Measurements from ENCODE around the gene LEKR1.

Gene LEKR1

DNA sequence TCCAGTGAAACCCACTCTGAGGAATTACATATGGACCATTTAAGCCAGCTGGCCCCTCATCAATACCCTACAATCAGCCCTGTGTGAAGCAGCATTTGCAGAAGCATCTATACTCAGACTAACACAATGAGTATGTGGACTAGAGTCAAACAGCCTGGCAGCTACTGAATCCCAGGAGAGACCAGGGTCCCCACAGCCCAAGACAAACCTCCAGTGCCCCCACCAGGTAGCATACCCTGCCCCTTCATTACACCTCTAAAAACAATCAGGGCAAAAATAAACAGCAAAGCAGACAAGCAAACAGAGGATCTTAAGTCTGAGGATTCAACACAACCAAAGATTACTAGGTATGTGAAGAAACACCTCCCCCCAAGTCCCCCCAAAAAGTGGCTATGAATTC lies 157.4 kb downstream of the LEKR1 start:
- no peak for DNase-seq (ENCODE audit: low read depth)

DNA sequence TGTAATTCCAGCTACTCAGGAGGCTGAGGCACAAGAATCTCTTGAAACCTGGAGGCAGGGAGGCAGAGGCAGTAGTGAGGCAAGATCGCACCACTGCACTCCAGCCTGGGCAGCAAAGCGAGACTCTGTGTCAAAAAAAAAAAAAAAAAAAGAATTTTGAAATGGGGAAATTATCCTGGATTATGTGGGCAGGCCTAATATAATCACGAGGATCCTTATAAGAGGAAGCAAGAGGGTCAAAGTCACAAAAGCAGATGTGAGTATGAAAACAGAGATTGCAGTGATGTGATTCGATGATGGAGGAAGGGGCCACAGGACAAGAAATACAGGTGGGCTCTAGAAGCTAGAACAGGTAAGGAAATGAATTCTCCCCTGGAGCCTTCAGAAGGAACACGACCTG lies 159.6 kb downstream of the LEKR1 start:
- no peak for DNase-seq (ENCODE audit: low read depth)

DNA sequence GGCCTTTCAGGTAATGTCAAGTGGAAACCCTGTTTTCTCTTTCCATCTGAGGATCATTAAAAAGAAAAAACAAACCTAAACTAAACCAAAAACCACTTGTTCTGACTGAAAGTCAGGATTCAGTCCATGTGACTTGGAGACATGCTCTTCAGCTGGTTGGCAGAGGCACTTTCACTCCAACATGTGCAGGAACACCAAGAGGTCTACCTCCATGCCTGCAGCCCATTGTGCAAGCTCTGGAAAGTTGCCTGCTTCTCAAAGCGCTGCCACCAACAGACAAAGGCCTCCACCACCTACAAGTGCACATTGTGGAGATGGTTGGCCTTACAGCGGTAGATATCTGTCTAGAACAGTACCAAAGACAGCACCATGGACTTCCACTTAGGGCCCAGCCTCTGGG lies 161.8 kb downstream of the LEKR1 start:
- no peak for DNase-seq (ENCODE audit: low read depth)

DNA sequence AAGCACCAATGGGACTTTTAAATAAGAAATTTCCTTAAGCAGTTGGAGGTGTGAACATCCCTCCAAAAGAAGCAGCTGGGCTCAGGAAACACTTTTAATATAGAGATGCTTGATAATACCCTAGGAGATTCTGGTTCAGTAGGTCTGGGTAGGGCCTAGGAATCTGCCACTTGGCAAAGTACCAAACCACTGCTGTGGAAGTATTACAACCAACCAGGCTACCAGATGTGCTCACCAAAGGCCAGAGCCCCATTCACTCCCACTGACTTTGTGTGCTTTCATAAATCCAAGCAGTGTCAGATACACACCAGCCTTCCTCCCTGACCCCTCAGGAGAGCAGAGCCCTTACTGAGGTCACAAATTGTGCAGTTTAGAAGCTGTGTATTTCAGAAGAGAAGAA lies 171.2 kb downstream of the LEKR1 start:
- peak; percentile 27 for DNase-seq (ENCODE audit: low read depth)

DNA sequence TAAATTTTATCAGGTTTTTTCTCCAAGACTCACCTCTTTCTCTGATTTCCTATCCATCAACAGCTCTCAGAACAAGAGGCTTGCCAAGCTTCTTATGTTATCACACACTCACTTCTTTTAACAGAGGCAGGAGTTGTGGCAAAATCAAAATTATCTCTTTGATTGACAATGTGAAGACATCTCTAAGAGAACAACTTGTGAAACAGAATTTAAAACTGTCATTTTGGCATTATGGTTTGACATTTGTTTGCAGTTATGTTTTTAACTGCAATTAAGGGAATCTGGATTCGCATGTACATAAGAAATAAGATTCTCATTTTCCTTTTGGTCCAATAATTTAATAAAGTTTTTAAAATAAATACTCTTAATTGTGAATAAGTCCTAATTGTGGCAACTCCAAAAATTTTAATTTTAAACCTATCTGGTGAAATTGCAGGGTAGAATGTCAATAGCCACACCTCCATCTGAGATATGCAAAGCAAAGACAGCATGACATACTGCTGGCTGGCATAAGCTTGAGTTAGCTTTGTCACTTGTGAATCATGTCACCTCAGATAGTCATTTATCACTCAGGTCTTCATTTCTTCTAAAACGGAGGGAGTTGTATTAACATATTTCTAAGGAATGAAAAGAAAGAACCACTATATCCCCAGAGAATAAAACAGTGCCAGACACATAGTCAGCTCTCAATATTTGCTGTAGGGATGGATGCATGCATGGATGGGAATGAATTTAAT lies 175.2 kb downstream of the LEKR1 start:
- DNase-seq (ENCODE audit: low read depth), result no peak

DNA sequence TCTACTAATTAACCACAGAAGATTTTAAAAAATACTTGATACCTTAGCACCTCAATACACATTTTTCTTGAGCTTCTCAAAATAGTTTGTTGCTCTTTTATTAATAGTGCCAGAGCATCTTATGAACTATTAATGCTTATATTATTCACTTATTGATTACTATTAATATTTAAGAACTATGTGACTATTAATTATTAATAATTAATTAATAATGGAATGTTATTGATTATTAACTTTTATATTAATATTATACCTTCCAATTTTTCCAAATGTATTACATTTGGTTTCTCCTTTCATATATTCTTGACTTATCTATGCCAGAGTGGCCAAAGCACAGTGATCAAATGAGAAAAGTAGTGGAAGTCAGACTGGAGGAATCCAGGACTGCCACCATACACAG lies 195.5 kb downstream of the LEKR1 start:
- DNase-seq (ENCODE audit: low read depth), result no peak

DNA sequence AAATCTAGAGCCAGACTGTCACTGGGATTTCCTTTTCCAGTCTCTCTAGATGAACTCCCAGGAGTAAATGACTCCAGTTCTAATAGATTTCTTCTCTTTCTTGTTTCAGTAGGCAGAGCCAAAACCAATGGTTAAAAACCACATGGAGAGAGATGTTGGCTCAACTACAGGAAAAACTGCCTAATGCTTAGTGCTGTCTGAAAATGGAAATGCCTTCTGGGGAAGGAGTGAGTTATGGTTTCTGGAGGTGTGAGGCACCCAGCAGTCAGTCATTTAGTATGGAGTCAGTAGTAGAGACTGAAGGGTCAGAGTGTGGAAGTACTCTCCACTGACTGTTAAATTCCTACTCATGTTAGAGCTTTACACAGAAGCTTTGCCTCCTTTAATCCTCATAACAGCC lies 197.1 kb downstream of the LEKR1 start:
- no peak for DNase-seq (ENCODE audit: low read depth)

DNA sequence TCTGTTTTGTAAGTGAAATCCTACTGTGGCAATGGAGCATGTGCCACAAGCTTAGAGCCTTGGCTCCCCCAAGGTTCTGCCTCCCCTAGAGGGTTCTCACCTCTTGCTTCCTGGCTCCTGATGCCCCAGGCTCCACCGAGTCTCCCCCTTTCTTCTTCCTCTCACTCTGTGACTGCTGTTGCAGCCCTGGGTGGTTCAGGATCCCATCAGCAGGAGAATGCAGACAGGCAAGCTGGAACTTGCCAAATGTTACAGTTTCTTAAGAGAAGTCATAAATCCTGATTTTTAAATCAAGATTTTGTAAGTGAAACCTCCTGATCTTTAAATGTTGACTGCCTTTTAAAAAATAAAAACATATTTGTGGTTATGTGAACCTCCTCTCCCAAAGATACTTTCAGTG lies 199.9 kb downstream of the LEKR1 start:
- no peak for DNase-seq (ENCODE audit: low read depth)

DNA sequence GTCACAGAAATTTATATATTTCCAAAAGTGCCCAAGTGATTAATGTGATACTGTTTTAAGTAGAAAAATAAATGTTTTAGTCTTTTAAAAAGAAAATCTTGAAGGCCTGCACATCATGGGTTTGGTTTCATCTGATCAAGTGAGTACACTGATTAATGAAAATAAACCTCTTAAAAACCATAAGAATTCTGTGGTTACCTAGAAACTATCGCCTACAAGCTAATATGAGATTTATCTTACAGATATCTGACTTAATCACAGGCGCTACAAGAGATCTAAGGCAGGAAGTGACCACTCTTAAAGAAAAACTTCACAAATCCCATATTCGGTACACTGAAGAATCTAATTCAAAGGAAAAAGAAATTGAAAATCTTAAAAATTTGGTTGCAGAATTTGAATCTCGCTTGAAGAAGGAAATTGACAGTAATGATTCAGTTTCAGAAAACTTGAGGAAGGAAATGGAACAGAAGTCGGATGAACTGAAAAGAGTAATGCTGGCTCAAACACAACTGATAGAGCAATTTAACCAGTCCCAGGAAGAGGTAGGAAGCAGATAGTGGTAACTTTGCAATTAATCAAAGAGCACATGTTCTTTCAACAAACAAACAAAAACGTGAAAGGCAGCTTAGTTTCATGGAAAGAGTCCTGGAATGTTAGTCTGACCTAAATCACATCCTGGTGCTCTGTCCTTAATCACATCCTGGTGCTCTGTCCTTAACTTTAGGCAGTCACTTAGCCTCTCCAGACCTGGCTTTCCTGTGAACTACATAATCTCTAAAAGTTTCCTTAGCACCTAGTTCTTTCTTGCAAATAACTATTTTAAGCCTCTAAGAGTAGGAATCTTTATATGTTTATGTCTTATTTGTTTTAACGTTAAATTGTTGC lies 201.9 kb downstream of the LEKR1 start:
- no peak for DNase-seq (ENCODE audit: low read depth)

DNA sequence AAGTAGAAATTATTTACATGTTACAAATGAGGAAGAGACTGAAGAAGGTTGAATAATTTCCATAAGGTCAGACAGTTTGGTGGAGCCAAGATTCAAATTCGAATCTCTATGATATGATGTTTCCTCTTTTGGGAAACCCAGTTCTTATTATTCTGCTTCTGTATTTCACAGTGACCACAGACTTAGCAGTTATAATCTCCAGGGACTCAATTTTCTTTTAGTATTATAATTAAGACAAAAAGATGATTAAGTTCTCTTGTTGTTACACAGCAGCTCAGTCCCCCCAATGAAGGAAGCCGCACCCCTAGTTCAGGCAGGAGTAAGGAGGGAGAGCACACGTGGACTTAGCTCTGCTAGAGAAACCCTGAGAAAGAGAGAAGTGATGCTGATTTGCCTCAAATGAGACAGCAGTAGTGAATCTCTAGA lies 203.2 kb downstream of the LEKR1 start:
- DNase-seq (ENCODE audit: low read depth), result no peak

DNA sequence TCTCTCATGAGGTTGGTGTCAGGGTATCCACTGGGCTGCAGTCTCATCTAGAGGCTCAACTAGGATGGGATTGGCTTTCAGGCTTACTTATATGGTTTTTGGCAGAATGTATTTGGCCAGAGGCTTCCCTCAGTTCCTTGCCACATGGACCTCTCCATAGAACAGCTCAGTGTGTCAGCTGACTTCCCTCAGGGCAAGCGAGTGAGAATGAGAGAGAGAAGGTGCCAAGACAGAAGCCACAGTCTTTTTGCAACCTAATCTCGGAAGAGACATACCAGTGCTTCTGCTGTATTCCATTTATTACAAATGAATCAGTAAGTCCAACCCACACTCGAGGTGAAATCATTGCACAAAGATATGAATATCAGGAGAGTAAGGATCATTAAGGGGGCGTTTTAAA lies 204.6 kb downstream of the LEKR1 start:
- DNase-seq (ENCODE audit: low read depth), result no peak

DNA sequence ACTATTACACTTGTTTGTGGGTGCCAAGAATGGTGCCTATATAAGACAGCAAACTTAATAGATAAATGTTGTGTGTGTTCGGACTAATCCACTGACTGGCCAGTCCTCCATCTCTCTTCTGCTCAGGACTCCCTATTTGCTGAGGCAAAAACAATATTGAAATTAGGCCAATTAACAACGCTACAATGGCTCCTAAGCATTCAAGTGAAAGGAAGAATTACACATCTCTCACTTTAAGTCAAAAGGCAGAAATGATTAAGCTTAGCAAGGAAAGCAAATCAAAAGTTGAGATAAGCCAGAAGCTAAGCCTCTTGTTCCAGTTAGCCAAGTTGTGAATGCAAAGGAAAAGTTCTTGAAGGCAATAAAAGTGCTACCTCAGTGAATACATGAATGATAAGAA lies 206.8 kb downstream of the LEKR1 start:
- no peak for DNase-seq (ENCODE audit: low read depth)

DNA sequence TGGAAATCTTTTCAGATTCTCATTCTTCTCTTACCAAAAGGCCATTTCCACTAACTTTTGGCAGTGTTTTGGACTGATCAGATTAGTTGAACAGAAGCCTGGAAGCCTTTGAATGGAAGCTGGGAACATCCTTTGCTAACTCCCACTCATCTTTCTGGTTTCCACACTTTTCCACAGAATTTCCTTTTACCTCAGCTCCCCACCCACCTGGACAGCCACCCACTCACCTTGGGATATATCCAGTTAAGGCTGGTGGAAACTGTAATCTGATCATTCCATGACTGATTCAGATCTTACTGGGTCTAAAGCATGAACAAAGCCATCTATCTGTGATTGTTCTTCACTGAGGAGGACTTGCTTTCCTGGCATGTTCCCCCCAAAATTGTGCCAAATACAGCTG lies 214.3 kb downstream of the LEKR1 start:
- no peak for DNase-seq (ENCODE audit: low read depth)

DNA sequence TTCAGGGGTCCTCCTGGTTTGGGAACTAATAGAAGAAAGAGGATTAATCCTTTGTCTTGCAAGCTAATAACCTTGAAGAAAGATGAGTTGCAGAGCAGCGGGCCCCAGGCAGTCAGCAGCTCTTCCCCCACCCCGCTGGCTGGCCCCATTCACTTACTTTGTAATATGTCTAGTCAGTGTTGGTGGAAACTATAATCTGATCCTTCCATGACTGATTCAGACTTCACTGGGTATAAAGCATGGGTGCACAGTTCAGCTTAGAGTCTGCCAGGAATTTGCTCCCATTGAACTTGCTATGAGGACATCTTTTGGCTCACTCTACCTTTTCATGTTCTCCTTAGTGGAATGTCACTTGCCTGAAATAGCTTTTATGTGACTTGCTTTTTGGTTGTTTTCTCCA lies 216.1 kb downstream of the LEKR1 start:
- no peak for DNase-seq (ENCODE audit: low read depth)

DNA sequence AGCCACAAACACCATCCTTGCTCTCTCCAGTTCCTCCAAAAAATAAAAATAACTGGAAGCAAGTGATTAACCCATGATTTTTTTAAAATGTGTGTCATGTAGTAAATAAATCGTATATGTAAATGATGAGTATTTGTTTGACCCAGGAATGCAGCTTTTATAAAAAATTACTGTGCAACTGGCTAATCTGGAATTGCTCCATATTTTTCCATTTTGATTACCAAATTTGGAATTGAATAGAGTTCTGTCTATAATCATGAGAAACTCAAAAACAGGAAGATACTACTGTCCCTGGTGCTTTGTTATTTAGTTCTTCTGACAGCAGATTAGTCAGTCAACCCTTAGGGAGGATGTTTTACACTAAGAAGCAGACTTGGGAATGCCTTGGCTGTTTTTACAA lies 217.6 kb downstream of the LEKR1 start:
- DNase-seq (ENCODE audit: low read depth), result no peak

DNA sequence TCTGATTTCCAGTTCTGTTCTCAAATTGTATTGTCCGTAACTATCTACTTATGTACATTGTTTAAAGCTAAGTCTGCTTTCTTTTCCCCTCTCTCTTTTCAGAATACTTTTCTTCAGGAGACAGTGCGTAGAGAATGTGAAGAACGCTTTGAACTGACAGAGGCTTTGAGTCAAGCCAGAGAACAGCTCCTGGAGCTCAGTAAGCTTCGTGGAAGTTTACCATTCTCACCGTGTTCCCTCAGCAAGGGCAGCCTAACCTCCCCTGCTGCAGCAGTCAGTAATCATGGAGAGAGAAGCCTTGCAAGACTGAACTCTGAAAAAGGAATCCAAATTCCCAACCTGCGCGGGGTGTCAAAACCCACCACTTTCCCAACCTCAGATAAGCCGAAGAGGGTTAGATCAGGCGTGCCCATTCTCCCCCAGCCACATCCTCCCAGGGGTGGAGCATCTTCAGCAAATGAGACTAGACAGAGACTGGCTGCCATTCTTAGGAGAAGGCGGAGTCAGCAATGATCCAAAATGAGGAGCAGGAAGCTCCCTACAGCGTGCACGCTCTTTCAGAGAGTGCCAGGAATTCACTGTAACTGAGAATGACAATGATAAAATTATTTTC lies 219.2 kb downstream of the LEKR1 start:
- DNase-seq (ENCODE audit: low read depth), result no peak

DNA sequence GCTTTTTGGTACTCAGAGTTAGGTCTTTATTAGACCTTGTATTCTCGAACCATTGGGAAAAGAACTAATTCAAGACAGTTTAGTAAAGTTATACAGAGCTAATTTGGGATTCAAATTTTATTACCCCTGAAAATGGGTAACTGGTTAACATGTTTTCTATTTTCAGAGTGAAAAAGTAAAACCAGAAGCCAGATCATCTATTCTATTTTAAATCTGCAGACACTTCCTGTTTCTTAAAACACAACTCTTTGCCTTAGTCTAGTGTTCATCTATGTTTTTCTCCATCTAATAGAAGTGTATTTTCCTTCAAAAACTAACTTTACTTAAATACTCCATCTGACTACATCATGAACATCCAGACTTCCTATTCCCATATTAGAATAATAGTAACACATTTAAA lies 220.4 kb downstream of the LEKR1 start:
- no peak for DNase-seq (ENCODE audit: low read depth)

DNA sequence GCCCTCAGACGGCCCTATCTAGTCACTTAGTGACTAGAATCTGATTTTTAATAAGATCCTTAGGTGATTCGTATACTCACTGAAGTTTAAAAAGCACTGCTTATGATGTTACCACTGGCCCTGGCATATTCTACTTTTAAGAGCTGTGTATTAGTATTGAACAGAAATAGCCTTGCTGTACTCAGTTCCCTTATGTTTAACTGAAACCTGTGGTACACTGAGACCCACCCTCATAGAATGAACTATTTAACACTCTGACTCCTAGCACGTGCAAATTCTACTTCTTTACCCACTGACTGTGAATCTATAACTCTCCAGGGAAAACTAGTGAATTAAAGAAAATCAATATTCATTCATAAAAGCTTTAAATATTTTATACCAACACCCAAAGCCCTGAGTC lies 224.9 kb downstream of the LEKR1 start:
- no peak for DNase-seq (ENCODE audit: low read depth)

DNA sequence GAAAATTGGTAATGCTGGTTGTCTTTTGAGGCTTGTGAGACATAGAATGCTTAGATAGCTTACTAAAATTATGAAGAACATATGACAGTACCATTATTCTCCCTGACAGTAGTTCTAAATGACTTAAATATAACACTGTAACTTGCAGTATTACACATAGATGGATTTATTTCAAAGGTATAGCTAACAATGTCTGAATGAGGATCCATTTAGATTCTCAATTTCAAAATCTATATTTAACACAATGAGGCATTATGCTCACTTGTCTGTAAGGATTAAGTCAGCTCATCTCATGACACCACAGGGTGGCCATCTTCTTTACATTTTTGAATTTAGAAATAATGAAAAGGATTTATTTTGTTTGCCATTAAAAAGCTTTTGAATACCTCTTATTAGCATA lies 225.4 kb downstream of the LEKR1 start:
- no peak for DNase-seq (ENCODE audit: low read depth)

DNA sequence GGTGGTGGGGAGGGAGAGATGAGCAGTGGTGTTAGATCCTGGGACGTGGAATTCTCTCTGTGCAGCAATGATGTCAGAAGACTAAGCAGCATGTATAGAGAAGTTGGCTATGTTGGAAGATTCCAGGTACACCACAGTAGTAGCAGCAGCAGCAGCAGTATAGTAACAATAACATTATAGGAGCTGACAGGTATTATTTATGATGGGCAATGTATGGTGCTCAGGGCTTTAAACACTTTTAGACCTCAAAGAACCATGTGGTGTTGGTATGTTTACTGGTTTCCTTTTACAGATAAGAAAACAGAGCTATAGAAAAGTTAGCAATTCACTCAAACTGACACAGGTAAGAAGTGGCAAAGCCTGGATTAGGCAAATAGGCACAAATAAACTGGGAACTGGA lies 229.9 kb downstream of the LEKR1 start:
- no peak for DNase-seq (ENCODE audit: low read depth)

DNA sequence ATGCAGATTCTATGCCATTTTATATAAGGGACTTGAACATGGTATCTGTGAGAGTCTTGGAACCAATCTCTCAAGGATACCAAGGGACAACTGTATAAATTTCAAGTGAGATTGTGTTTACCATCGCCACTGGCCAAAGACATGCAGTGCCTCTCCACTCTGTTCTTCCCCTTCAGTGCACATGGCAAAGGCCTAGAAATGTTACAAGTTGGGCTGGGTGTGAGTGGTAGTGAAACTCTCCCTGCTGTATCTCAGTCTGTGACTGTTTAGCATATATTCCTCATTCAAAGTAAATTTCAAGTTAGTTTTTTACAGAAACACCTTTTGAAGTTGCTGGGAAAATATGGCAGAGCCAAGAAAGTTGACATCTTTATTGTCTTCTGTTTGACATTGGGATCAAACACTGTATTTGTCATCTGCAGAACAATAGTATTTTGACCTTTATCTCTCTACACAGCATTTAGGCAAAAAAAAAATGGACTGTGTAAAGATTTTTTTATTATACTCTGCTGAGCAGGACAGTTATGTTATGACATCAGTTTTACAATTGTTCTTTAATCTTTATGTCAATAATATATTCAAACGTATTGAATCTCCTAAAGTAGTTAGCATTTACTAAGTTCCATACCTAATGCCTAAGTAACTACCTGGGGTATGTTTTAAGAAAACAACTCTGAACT lies 232.4 kb downstream of the LEKR1 start:
- DNase-seq (ENCODE audit: low read depth), result no peak

DNA sequence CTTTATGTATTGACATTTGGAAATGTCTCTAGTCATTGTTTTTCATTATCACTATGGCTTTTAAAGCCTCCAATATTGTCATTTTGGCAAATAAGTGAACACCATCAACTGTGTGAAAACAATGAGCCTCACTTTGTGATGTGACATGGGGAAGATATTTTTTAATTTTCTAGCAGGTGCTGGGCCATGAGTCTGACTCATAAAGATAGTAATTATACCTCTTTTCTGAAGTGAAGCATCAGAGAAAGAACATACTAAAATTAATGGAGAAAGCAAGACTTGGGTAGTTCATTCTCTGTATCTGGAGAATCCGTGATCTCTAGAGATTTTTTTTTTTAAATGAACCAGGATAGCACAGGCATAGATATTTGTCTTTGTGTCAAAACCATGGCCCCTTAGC lies 233.0 kb downstream of the LEKR1 start:
- DNase-seq (ENCODE audit: low read depth), result no peak

DNA sequence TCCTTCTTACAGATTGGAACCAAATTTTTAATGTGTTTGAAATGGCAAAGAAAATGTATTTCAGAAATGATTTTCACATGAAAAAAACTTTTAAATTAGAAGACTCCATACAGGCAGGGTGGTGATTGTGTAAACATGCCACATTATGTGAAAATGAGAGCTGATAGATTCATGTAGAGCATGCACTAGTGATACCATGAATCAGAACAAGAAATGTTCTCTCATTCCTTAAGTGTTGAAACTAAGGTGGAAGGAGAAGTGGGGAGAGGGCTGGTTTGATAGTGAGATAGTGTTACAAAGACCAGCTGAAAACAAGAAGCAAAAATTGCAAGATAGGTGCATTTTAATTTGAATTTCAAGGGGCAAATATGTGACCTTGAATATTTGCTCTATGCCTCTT lies 233.5 kb downstream of the LEKR1 start:
- no peak for DNase-seq (ENCODE audit: low read depth)
